ENCODE data around the gene TIMM17B. TPM values are rescaled to one million over a fixed set of nuclear protein-coding genes. Genes with fewer than 3 reads are reported as not detected.

Gene TIMM17B
- total and polyA plus RNA-seq, 2 of the 8 experiments (the other 6 are each of a cell fraction or from before 2014, with no cell fraction given), result 77.8 to 246 TPM

GRCh38 chrX:48896611-48897011 is 957 bp downstream of the TIMM17B start:
- H2AFZ ChIP-seq (ENCODE audit: low read length), result no peak overlapping the region
- no peak overlapping the region for H3K14ac ChIP-seq (ENCODE audit: insufficient read length)
- no peak overlapping the region for H3K23ac ChIP-seq (ENCODE audit: insufficient read length)
- peak overlapping the region in 3 of 4 experiments; percentile 42 to 87 (median 44); a peak in 4 of 7 replicates for H3K9ac ChIP-seq (replicated peaks in 1 of 4; ENCODE audit: extremely low read depth in 1 of 4, low read depth in 3 of 4, low read length in 3 of 4)
- no peak overlapping the region for H3K18ac ChIP-seq (ENCODE audit: extremely low read depth, low read length)
- no peak overlapping the region for H4K5ac ChIP-seq (ENCODE audit: insufficient read length, low read depth, low read length)
- ChIA-PET CTCF (ENCODE audit: partially characterized antibody) (interaction anchor here (0.6 kb wide), 1 partner anchor 133 kb away, joined by 4 read pairs; no protein-coding TSS in a partner anchor), POLR2A (ENCODE audit: partially characterized antibody) (interaction anchor here (0.6 to 4.7 kb wide), 9 partner anchors 13 to 738 kb away, joined by 3 to 49 read pairs (median 8); partner anchors contain the start of genes KCND1, PCSK1N and SLC35A2)
- H4K8ac ChIP-seq (ENCODE audit: extremely low read depth, insufficient read depth, low read length), result no peak overlapping the region
- no peak overlapping the region for H3K56ac ChIP-seq (replicated peaks; ENCODE audit: insufficient read length, low read depth, low read length)
- DNase-seq (ENCODE audit: low read depth in 1 of 2, low spot score in 2 of 2), result no peak
- WGBS, 2 experiments (ENCODE audit: extremely low coverage in 1 of 2, insufficient coverage in 1 of 2, insufficient read length in 1 of 2, insufficient replicate concordance in 2 of 2, low coverage in 1 of 2, low lambda C conversion rate in 2 of 2, missing lambda C conversion rate in 1 of 2), result 51% methylated on average over 9 of the region's 9 CpGs; no CpG with 5 or more reads in 1 of the 2 experiments
- no peak overlapping the region for H4K91ac ChIP-seq (replicated peaks; ENCODE audit: insufficient read length, low read length)
- H2BK15ac ChIP-seq (ENCODE audit: low read length), result no peak overlapping the region
- no peak overlapping the region for H2AK5ac ChIP-seq (ENCODE audit: low read depth, low read length)
- TF ChIP-seq SIN3A (conservative IDR thresholded peaks at IDR 0.05 in 1 of 2, IDR thresholded peaks at IDR 0.05 in 1 of 2; ENCODE audit: low read depth in 1 of 2, low read length in 2 of 2) (0 out of 4 replicates have a peak, but pooled peaks of 1 of the 2 experiments have one; percentile 28), NANOG (IDR thresholded peaks at IDR 0.05; ENCODE audit: insufficient read depth, low read depth, low read length, poor library complexity, severe bottlenecking) (no peak), HDAC2 (IDR thresholded peaks at IDR 0.05; ENCODE audit: borderline replicate concordance in 1 of 2, low read depth in 2 of 2, low read length in 2 of 2) (no peak), TAF7 (optimal IDR thresholded peaks at IDR 0.05; ENCODE audit: borderline replicate concordance, low read depth, low read length) (no peak), YY1 (IDR thresholded peaks at IDR 0.05; ENCODE audit: low read depth, low read length) (no peak), E2F6 (IDR thresholded peaks at IDR 0.05) (no peak), SAP30 (IDR thresholded peaks at IDR 0.05; ENCODE audit: insufficient read depth, insufficient replicate concordance, low read length) (no peak), CTCF (IDR thresholded peaks at IDR 0.05; ENCODE audit: control extremely low read depth in 1 of 3, insufficient read depth in 1 of 3, low read depth in 1 of 3, low read length in 3 of 3) (no peak)
- H3K4me3 ChIP-seq (ENCODE audit: extremely low read depth in 1 of 4, insufficient read depth in 2 of 4, low read depth in 3 of 4, low read length in 4 of 4), result peak overlapping the region; percentile 78 to 94 (median 82)
- no peak for FAIRE-seq
- no peak overlapping the region for H3K4ac ChIP-seq (replicated peaks; ENCODE audit: insufficient read length, low read depth, low read length)
- H2BK12ac ChIP-seq (ENCODE audit: low read depth, low read length), result no peak overlapping the region
- peaks cover 0 to 24% of the 10 kb centered on the region in 2 experiments; a peak in 2 of 4 replicates for H3K79me2 ChIP-seq (ENCODE audit: control insufficient read depth in 1 of 2, insufficient read depth in 2 of 2, low read length in 2 of 2)
- peaks cover 2 to 4% (median 3%) of the 10 kb centered on the region in 4 experiments; a peak in 3 of 7 replicates for H3K4me1 ChIP-seq (replicated peaks in 1 of 4; ENCODE audit: control insufficient read depth in 3 of 4, insufficient read depth in 4 of 4, low read length in 3 of 4)
- no peak overlapping the region for H2BK5ac ChIP-seq (ENCODE audit: low read depth, low read length)
- H3K36me3 ChIP-seq (ENCODE audit: control insufficient read depth in 2 of 4, insufficient read depth in 4 of 4, low read length in 3 of 4), result peaks cover 4 to 13% (median 9%) of the 10 kb centered on the region in 4 experiments; a peak in 6 of 8 replicates
- no peak overlapping the region for H2BK20ac ChIP-seq (ENCODE audit: low read length)
- peak overlapping the region; percentile 95; the same call in 1 of the 2 replicates for H3K27ac ChIP-seq (ENCODE audit: low read depth, low read length)
- H4K20me1 ChIP-seq (replicated peaks in 1 of 2; ENCODE audit: control insufficient read depth in 1 of 2, insufficient read depth in 2 of 2, low read length in 2 of 2), result peaks cover 7 to 8% of the 10 kb centered on the region in 2 experiments
- no peaks in the 10 kb centered on the region for H3K27me3 ChIP-seq (replicated peaks in 1 of 4; ENCODE audit: control insufficient read depth in 3 of 4, extremely low read depth in 1 of 4, insufficient read depth in 3 of 4, low read length in 3 of 4)
- no peaks in the 10 kb centered on the region; the same call in 1 of the 2 replicates for H3K79me1 ChIP-seq (ENCODE audit: low read depth, low read length)
- no peak overlapping the region for H2BK120ac ChIP-seq (replicated peaks; ENCODE audit: low read depth, low read length)
- H3K23me2 ChIP-seq (ENCODE audit: low read depth, low read length), result peaks cover 8% of the 10 kb centered on the region
- H3K4me2 ChIP-seq (ENCODE audit: insufficient read depth in 1 of 2, low read depth in 2 of 2, low read length in 2 of 2), result peak overlapping the region; percentile 85 to 94
- H3K9me3 ChIP-seq (ENCODE audit: insufficient read depth in 2 of 2, low read depth in 1 of 2, low read length in 1 of 2), result no peaks in the 10 kb centered on the region
